WTC11 (cell line): ENCODE results near the gene SEZ6. TPM values are rescaled to one million over a fixed set of nuclear protein-coding genes. Genes with fewer than 3 reads are reported as not detected.

Experiments used
- ATAC-seq: fragments of 200-7000 bp; cut with Tn5 transposase; 2 replicates; pipeline ENCODE4 v1.10.0; 2021; ENCODE audit warnings: mild to moderate bottlenecking, moderate library complexity
- CTCF ChIA-PET: fragments of 300-600 bp; sonication (Branson Sonifier 250); formaldehyde crosslinking; loops from one replicate; lab custom pipeline; 2021; ENCODE audit warnings: antibody characterized with exemption; lab: Charles Lee
- POLR2A ChIA-PET: fragments of 350-600 bp; sonication (Branson Sonifier 250); formaldehyde crosslinking; loops from one replicate; lab custom pipeline; 2021; ENCODE audit warnings: antibody characterized with exemption; lab: Charles Lee
- DNase-seq: peaks from one replicate; pipeline ENCODE4 v3.0.0; 2021; ENCODE audit warnings: low spot score
- H3K27ac Mint-ChIP-seq: 2 replicates; pipeline ENCODE4 v1.8.0; 2021; ENCODE audit warnings: mixed read lengths
- H3K27me3 Mint-ChIP-seq: 2 replicates; pipeline ENCODE4 v1.8.0; 2021; ENCODE audit warnings: low read depth, mild to moderate bottlenecking, moderate library complexity, mixed read lengths
- H3K36me3 Mint-ChIP-seq: 2 replicates; pipeline ENCODE4 v1.8.0; 2021; ENCODE audit warnings: mixed read lengths
- H3K4me1 Mint-ChIP-seq: 2 replicates; pipeline ENCODE4 v1.8.0; 2022; ENCODE audit warnings: mixed read lengths
- H3K4me3 Mint-ChIP-seq: 2 replicates; pipeline ENCODE4 v1.8.0; 2021; ENCODE audit warnings: mild to moderate bottlenecking, moderate library complexity, mixed read lengths
- H3K9me3 Mint-ChIP-seq: 2 replicates; pipeline ENCODE4 v1.8.0; 2021; ENCODE audit warnings: mixed read lengths
- AFF4 ChIP-seq: sonication (generic); formaldehyde crosslinking; IDR thresholded peaks from 2 replicates; pipeline ENCODE4 v1.8.1; 2023; ENCODE audit warnings: mild to moderate bottlenecking, missing genetic modification reagents, borderline replicate concordance
- AR ChIP-seq: fragments of 250-450 bp; sonication (Bioruptor Pico); IDR thresholded peaks from 2 replicates; pipeline ENCODE4 v1.9.0; 2021; ENCODE audit warnings: mild to moderate bottlenecking
- CBFB ChIP-seq: sonication (generic); formaldehyde crosslinking; IDR thresholded peaks from 2 replicates; pipeline ENCODE4 v1.8.1; 2022; ENCODE audit warnings: mild to moderate bottlenecking, low read depth, missing genetic modification reagents
- E2F4 ChIP-seq: sonication (generic); formaldehyde crosslinking; IDR thresholded peaks from 2 replicates; pipeline ENCODE4 v1.8.1; 2022; ENCODE audit warnings: low read depth, mild to moderate bottlenecking, moderate library complexity, missing genetic modification reagents, borderline replicate concordance
- MXD4 ChIP-seq: fragments of 250-450 bp; sonication (Bioruptor Pico); IDR thresholded peaks from 2 replicates; pipeline ENCODE4 v1.8.0; 2021; ENCODE audit warnings: mild to moderate bottlenecking, moderate library complexity, borderline replicate concordance
- PRDM15 ChIP-seq: sonication (generic); formaldehyde crosslinking; IDR thresholded peaks from 2 replicates; pipeline ENCODE4 v1.8.0; 2022; ENCODE audit warnings: missing genetic modification reagents
- TCF7 ChIP-seq: sonication (generic); formaldehyde crosslinking; IDR thresholded peaks from 2 replicates; pipeline ENCODE4 v1.8.0; 2022; ENCODE audit warnings: mild to moderate bottlenecking, low read depth, missing genetic modification reagents, moderate library complexity
- TEAD1 ChIP-seq: sonication (generic); formaldehyde crosslinking; IDR thresholded peaks from 2 replicates; pipeline ENCODE4 v1.8.0; 2022; ENCODE audit warnings: mild to moderate bottlenecking, missing genetic modification reagents
- ZNF138 ChIP-seq: sonication (generic); formaldehyde crosslinking; conservative IDR thresholded peaks from 2 replicates; pipeline ENCODE4 v1.8.1; 2022; ENCODE audit warnings: mild to moderate bottlenecking, moderate library complexity, missing genetic modification reagents
- ZNF263 ChIP-seq: sonication (generic); formaldehyde crosslinking; IDR thresholded peaks from 2 replicates; pipeline ENCODE4 v1.8.1; 2022; ENCODE audit warnings: low read depth, mild to moderate bottlenecking, moderate library complexity, missing genetic modification reagents
- ZNF512 ChIP-seq: sonication (generic); formaldehyde crosslinking; IDR thresholded peaks from 2 replicates; pipeline ENCODE4 v1.8.1; 2022; ENCODE audit warnings: missing genetic modification reagents, borderline replicate concordance
- ZSCAN18 ChIP-seq: fragments of 250-450 bp; sonication (Bioruptor Pico); IDR thresholded peaks from 2 replicates; pipeline ENCODE4 v2.1.2; 2022; ENCODE audit warnings: mild to moderate bottlenecking, moderate library complexity
- total RNA-seq: library from RNA; stranded (reverse); gene quantifications from 3 replicates; pipeline ENCODE4 v1.2.3, GENCODE V29; 2021
- TF ChIP-seq, protein P1 (sequence below): sonication (generic); formaldehyde crosslinking; conservative IDR thresholded peaks from 2 replicates; pipeline ENCODE4 v1.8.1; 2023; ENCODE audit warnings: mild to moderate bottlenecking, low read depth, missing genetic modification reagents, moderate library complexity
- TF ChIP-seq, protein P2 (sequence below): sonication (generic); formaldehyde crosslinking; IDR thresholded peaks from 2 replicates; pipeline ENCODE4 v1.8.1; 2023; ENCODE audit warnings: mild to moderate bottlenecking, missing genetic modification reagents, moderate library complexity
- TF ChIP-seq, protein P3 (sequence below): sonication (generic); formaldehyde crosslinking; IDR thresholded peaks from 2 replicates; pipeline ENCODE4 v1.8.1; 2023; ENCODE audit warnings: mild to moderate bottlenecking, missing genetic modification reagents, moderate library complexity

SEZ6 gene
- total RNA-seq, 1 experiment from 2014 or later = 3.0 TPM

DNA sequence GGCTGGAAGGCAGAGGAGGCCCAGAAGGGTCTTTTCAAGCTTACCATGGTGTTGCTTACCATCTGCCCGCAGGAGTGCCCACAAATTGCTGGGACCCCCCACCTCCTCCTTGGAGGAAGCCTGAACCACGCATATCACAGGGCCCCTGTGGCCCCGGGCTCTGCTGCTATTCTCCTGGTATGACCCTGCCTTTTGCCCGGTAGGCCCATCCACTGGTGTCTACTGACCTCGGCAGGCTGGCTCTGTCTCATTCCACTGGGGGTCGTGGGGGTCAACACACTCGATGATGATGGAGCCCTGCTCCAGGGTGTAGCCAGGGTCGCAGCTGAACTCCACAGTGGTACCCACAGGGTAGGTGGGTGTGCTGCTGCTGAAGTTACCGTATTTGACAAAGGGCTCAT, 46.4 kb downstream of the SEZ6 start:
- Mint-ChIP-seq H3K4me3 (no peak overlapping the region), H3K9me3 (no peaks in the 10 kb centered on the region), H3K36me3 (no peaks in the 10 kb centered on the region), H3K4me1 (peaks cover 13% of the 10 kb centered on the region), H3K27ac (no peak overlapping the region), H3K27me3 (no peaks in the 10 kb centered on the region; the same call in 1 of the 2 replicates)
- ATAC-seq = no peak
- CTCF ChIA-PET = interaction anchor here (1.8 to 15.6 kb wide), 2 partner anchors 154 to 232 kb away, joined by 7 to 762 read pairs; partner anchors contain the start of gene TLCD1
- DNase-seq = no peak
- POLR2A ChIA-PET = no interaction called here
- no peak for TF ChIP-seq CBFB (CRISPR knock-in tag)
- TF ChIP-seq, protein P1, sequence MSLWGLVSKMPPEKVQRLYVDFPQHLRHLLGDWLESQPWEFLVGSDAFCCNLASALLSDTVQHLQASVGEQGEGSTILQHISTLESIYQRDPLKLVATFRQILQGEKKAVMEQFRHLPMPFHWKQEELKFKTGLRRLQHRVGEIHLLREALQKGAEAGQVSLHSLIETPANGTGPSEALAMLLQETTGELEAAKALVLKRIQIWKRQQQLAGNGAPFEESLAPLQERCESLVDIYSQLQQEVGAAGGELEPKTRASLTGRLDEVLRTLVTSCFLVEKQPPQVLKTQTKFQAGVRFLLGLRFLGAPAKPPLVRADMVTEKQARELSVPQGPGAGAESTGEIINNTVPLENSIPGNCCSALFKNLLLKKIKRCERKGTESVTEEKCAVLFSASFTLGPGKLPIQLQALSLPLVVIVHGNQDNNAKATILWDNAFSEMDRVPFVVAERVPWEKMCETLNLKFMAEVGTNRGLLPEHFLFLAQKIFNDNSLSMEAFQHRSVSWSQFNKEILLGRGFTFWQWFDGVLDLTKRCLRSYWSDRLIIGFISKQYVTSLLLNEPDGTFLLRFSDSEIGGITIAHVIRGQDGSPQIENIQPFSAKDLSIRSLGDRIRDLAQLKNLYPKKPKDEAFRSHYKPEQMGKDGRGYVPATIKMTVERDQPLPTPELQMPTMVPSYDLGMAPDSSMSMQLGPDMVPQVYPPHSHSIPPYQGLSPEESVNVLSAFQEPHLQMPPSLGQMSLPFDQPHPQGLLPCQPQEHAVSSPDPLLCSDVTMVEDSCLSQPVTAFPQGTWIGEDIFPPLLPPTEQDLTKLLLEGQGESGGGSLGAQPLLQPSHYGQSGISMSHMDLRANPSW (CRISPR knock-in tag) = no peak
- TF ChIP-seq PRDM15 = no peak
- no peak for TF ChIP-seq AR (CRISPR knock-in tag)
- TF ChIP-seq, protein P2, sequence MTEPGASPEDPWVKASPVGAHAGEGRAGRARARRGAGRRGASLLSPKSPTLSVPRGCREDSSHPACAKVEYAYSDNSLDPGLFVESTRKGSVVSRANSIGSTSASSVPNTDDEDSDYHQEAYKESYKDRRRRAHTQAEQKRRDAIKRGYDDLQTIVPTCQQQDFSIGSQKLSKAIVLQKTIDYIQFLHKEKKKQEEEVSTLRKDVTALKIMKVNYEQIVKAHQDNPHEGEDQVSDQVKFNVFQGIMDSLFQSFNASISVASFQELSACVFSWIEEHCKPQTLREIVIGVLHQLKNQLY (CRISPR knock-in tag) = no peak
- TF ChIP-seq, protein P3, sequence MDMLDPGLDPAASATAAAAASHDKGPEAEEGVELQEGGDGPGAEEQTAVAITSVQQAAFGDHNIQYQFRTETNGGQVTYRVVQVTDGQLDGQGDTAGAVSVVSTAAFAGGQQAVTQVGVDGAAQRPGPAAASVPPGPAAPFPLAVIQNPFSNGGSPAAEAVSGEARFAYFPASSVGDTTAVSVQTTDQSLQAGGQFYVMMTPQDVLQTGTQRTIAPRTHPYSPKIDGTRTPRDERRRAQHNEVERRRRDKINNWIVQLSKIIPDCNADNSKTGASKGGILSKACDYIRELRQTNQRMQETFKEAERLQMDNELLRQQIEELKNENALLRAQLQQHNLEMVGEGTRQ (CRISPR knock-in tag) = no peak
- no peak for TF ChIP-seq E2F4 (CRISPR knock-in tag)
- no peak for TF ChIP-seq ZSCAN18 (CRISPR knock-in tag)
- no peak for TF ChIP-seq MXD4 (CRISPR knock-in tag)
- no peak for TF ChIP-seq TEAD1
- no peak for TF ChIP-seq TCF7 (CRISPR knock-in tag)
- TF ChIP-seq ZNF138 (CRISPR knock-in tag) = no peak
- TF ChIP-seq ZNF263 = no peak
- no peak for TF ChIP-seq ZNF512 (CRISPR knock-in tag)
- TF ChIP-seq AFF4 (CRISPR knock-in tag) = no peak
